Right lobe of liver (tissue), 4 donors: Measurements from ENCODE around the gene IL3.

Experiments
- POLR2A ChIP-seq: fragments of 450-650 bp; IDR thresholded peaks from one replicate; pipeline ENCODE4 v1.6.1; 2017; ENCODE audit warnings: antibody characterized with exemption, mild to moderate bottlenecking
- TF ChIP-seq, protein P1 (sequence below), 4 donors: fragments of 200-600 bp in 3 of 4; fragments of 450-650 bp in 1 of 4; IDR thresholded peaks; one replicate each; pipeline versions ENCODE4 v1.5.1 to v1.8.0; 2016 to 2022; ENCODE audit warnings: antibody characterized with exemption in 4 of 4, mild to moderate bottlenecking in 2 of 4
- donor health status: DM: no; HTN: no; CAD: no.
- donor health status: DM: no; HTN: no; CAD: no.
- donor health status: DM: no; HTN: yes; CAD: no.

DNA sequence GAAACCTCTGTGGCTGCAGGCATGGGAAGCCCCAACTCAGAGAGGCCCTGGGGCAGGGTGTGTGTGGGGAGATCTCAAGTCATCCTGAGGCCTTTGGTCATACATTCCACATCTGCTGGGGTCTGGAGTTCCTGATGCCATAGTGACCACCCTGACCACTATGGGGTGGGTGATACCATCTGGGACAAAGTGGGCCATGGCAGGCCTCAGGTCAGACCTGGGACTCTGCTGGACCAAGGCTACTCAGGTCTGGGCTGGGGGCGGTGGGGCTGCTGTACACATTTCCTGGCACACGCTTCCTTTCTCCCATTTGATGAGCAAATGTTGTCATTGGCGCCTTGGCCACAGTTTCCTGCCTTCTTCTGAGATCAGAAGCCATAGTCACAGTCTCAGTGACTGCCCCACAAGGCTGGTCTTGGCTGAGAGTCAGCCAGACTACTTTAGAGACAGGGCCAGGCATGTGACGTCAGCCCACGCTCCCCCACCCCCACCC lies 33.9 kb upstream of the IL3 start:
- TF ChIP-seq, protein P1, sequence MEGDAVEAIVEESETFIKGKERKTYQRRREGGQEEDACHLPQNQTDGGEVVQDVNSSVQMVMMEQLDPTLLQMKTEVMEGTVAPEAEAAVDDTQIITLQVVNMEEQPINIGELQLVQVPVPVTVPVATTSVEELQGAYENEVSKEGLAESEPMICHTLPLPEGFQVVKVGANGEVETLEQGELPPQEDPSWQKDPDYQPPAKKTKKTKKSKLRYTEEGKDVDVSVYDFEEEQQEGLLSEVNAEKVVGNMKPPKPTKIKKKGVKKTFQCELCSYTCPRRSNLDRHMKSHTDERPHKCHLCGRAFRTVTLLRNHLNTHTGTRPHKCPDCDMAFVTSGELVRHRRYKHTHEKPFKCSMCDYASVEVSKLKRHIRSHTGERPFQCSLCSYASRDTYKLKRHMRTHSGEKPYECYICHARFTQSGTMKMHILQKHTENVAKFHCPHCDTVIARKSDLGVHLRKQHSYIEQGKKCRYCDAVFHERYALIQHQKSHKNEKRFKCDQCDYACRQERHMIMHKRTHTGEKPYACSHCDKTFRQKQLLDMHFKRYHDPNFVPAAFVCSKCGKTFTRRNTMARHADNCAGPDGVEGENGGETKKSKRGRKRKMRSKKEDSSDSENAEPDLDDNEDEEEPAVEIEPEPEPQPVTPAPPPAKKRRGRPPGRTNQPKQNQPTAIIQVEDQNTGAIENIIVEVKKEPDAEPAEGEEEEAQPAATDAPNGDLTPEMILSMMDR (IDR thresholded peaks at IDR 0.05): no peak
- no peak for TF ChIP-seq POLR2A
